Gastroesophageal sphincter (tissue), 4 donors: ENCODE results near the gene LRRC15. TPM values are rescaled to one million over a fixed set of nuclear protein-coding genes. Genes with fewer than 3 reads are reported as not detected.

Experiments used
- ATAC-seq: fragments of 150-250 bp; one replicate; pipeline ENCODE4 v1.9.1; 2016; ENCODE audit warnings: mild to moderate bottlenecking, moderate library complexity
- H3K27ac ChIP-seq, 4 donors: fragments of 200-600 bp; sonication (generic) in 3 of 4; 1 replicate in 3 of 4; 2 replicates in 1 of 4; pipeline ENCODE4 v1.5.1; 2016 to 2019
- H3K27me3 ChIP-seq: fragments of 200-600 bp; sonication (generic); one replicate; pipeline ENCODE4 v1.5.1; 2019
- H3K36me3 ChIP-seq, 2 donors: fragments of 200-600 bp; sonication (generic); one replicate each; pipeline ENCODE4 v1.5.1; 2019; ENCODE audit warnings: control low read depth in 1 of 2
- H3K4me1 ChIP-seq, 3 donors: fragments of 200-600 bp; sonication (generic); 1 replicate in 2 of 3; 2 replicates in 1 of 3; pipeline ENCODE4 v1.5.1; 2016 to 2019; ENCODE audit warnings: control low read depth in 2 of 3
- H3K4me3 ChIP-seq, 2 donors: fragments of 200-600 bp; sonication (generic); one replicate each; pipeline ENCODE4 v1.5.1; 2019; ENCODE audit warnings: mild to moderate bottlenecking in 1 of 2, moderate library complexity in 1 of 2
- H3K9me3 ChIP-seq, 3 donors: fragments of 200-600 bp; sonication (generic); one replicate each; pipeline ENCODE4 v1.5.1; 2017 to 2019; ENCODE audit warnings: control low read depth in 2 of 3
- EP300 ChIP-seq: sonication (generic); formaldehyde crosslinking; IDR thresholded peaks from one replicate; pipeline ENCODE4 v1.6.1; 2017; ENCODE audit warnings: antibody characterized with exemption, mild to moderate bottlenecking
- POLR2A ChIP-seq, 2 donors: fragments of 450-650 bp; IDR thresholded peaks; one replicate each; pipeline ENCODE4 v1.6.1; 2017; ENCODE audit warnings: antibody characterized with exemption in 2 of 2, mild to moderate bottlenecking in 2 of 2, moderate library complexity in 1 of 2
- POLR2AphosphoS5 ChIP-seq: sonication (generic); formaldehyde crosslinking; IDR thresholded peaks from one replicate; pipeline ENCODE4 v1.6.1; 2017; ENCODE audit warnings: antibody characterized with exemption
- WGBS, 2 donors: methylation state at CpG; one replicate each; pipeline ENCODE4 v1.1.5; 2018; ENCODE audit warnings: low coverage in 1 of 2; 5-methylcytosine and 5-hydroxymethylcytosine counted together
- total RNA-seq, 4 donors: library from RNA; depleted of rRNA; stranded (reverse); fragments of >200 nt; gene quantifications; one replicate each; pipeline ENCODE4 v1.1.0, GENCODE V29; 2016
- TF ChIP-seq, protein P1 (sequence below), 4 experiments: fragments of 200-600 bp in 2 of 4; fragments of 450-650 bp in 2 of 4; sonication (generic) in 1 of 4; IDR thresholded peaks; one replicate each; pipeline ENCODE4 v1.5.1; 2017 to 2019; ENCODE audit warnings: antibody characterized with exemption in 4 of 4, mild to moderate bottlenecking in 2 of 4, moderate library complexity in 2 of 4

The LRRC15 gene
- total RNA-seq, 4 donors from 2014 or later, result 0.42 to 0.67 (median 0.49) TPM; not detected in 1

DNA sequence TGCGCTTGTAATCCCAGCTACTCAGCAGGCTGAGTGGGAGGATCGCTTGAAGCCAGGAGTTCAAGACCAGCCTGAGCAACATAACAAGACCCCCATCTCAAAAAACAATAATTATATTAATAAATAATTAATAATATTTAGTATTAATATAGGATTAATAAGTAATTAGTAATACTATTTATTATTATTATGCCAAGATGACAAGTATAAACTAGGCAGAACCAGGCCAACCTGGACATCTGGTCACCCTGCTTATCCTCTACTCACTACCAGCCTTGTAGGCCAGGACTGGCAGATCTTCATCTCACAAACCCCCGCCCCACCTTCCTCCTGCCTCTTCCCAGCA lies 18.8 kb downstream of the LRRC15 start:
- H3K4me1 ChIP-seq, result no peaks in the 10 kb centered on the region
- 78 to 86% methylated on average over 2 to 3 of the region's 3 CpGs for WGBS, 2 donors
- no peaks in the 10 kb centered on the region for H3K9me3 ChIP-seq
- no peak for TF ChIP-seq POLR2A (IDR thresholded peaks at IDR 0.05)
- TF ChIP-seq, protein P1, sequence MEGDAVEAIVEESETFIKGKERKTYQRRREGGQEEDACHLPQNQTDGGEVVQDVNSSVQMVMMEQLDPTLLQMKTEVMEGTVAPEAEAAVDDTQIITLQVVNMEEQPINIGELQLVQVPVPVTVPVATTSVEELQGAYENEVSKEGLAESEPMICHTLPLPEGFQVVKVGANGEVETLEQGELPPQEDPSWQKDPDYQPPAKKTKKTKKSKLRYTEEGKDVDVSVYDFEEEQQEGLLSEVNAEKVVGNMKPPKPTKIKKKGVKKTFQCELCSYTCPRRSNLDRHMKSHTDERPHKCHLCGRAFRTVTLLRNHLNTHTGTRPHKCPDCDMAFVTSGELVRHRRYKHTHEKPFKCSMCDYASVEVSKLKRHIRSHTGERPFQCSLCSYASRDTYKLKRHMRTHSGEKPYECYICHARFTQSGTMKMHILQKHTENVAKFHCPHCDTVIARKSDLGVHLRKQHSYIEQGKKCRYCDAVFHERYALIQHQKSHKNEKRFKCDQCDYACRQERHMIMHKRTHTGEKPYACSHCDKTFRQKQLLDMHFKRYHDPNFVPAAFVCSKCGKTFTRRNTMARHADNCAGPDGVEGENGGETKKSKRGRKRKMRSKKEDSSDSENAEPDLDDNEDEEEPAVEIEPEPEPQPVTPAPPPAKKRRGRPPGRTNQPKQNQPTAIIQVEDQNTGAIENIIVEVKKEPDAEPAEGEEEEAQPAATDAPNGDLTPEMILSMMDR (IDR thresholded peaks at IDR 0.05), result no peak
- no peak for TF ChIP-seq EP300
- H3K27ac ChIP-seq, result no peak overlapping the region
- ATAC-seq, result no peak
- no peak overlapping the region for H3K4me3 ChIP-seq
- peaks cover 2% of the 10 kb centered on the region for H3K27me3 ChIP-seq
- H3K36me3 ChIP-seq, result no peaks in the 10 kb centered on the region

DNA sequence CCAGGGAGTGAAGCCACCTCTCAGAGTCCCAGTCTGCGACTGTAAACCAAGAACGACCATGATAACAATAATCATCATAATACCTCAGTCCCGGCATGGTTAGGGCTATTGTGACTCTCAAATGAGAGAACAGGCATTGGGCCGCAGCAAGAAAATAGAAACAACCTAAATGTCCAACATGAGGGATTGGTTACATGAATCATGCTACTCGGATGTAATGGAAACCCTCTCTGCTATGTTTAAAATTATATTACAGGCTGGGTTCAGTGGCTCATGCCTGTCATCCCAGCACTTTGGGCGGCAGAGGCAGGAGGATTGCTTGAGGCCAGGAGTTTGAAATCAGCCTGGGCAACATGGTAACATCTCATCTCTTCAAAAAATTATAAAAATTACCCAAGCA lies 21.2 kb downstream of the LRRC15 start:
- Histone ChIP-seq H3K27me3 (peaks cover 13% of the 10 kb centered on the region), H3K4me1 (no peaks in the 10 kb centered on the region), H3K36me3 (no peaks in the 10 kb centered on the region), H3K27ac (no peak overlapping the region), H3K4me3 (no peak overlapping the region), H3K9me3 (no peaks in the 10 kb centered on the region)
- no peak for ATAC-seq
- 69% methylated on average over 2 of the region's 6 CpGs; no CpG with 5 or more reads in 1 of the 2 donors for WGBS, 2 donors
- no peak for TF ChIP-seq POLR2A (IDR thresholded peaks at IDR 0.05)
- no peak for TF ChIP-seq EP300
- no peak for TF ChIP-seq POLR2AphosphoS5
- TF ChIP-seq, protein P1 (IDR thresholded peaks at IDR 0.05), result no peak

DNA sequence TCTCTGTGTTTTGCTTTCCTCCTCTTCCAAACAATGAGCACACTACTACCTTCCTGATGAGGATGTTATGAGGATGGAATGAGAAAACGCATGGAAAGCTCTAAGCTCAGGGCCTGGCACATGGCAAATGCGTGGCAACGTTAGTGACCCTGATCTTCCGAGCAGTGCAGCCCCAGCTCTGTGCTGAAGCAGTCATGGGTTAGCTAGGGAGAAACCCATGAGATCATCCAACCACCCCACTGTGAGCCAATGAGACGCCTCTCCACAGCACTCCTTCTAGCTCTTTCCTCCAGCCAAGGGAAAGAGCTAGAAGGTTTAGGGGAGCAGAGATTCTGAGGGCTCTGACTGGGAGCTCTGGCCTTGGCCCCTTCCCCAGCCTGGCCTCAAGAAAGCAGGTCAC lies 22.9 kb downstream of the LRRC15 start:
- no peak overlapping the region for H3K4me3 ChIP-seq
- no peak for TF ChIP-seq EP300
- TF ChIP-seq POLR2A (IDR thresholded peaks at IDR 0.05), result no peak
- TF ChIP-seq, protein P1 (IDR thresholded peaks at IDR 0.05), result no peak
- no peak for TF ChIP-seq POLR2AphosphoS5
- H3K27ac ChIP-seq, result no peak overlapping the region
- no peaks in the 10 kb centered on the region for H3K4me1 ChIP-seq
- H3K9me3 ChIP-seq, result no peaks in the 10 kb centered on the region
- H3K27me3 ChIP-seq, result peaks cover 21% of the 10 kb centered on the region
- no peaks in the 10 kb centered on the region for H3K36me3 ChIP-seq
- WGBS, 2 donors, result 67% methylated on average over 3 of the region's 5 CpGs; no CpG with 5 or more reads in 1 of the 2 donors
- no peak for ATAC-seq

DNA sequence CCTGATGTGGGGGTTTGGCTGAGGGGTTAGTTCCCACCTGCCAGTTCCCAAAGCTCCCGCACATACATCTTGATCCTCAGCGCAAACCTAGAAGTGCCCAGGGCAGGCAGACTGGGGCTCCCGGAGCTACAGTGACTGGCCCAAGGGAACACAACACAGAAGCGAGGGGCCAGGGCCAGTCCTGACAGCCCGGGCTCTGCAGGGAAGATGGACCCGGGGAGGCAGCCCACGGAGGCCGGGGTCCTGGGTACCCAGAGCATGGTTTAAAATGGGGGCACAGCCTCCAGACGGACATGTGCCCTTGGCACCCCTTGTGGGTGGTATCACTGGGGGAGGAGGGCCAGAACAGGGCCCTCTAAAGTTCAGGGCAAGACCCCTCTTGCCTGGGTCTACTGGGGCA lies 23.5 kb downstream of the LRRC15 start:
- peaks cover 21% of the 10 kb centered on the region for H3K27me3 ChIP-seq
- no CpG with 5 or more reads among the region's 9 CpGs for WGBS, 2 donors
- H3K36me3 ChIP-seq, result no peaks in the 10 kb centered on the region
- H3K9me3 ChIP-seq, result no peaks in the 10 kb centered on the region
- H3K4me1 ChIP-seq, result no peaks in the 10 kb centered on the region
- TF ChIP-seq POLR2A (IDR thresholded peaks at IDR 0.05) (no peak), POLR2AphosphoS5 (no peak), EP300 (no peak)
- TF ChIP-seq, protein P1 (IDR thresholded peaks at IDR 0.05), result no peak
- no peak overlapping the region for H3K4me3 ChIP-seq
- no peak for ATAC-seq
- no peak overlapping the region for H3K27ac ChIP-seq

DNA sequence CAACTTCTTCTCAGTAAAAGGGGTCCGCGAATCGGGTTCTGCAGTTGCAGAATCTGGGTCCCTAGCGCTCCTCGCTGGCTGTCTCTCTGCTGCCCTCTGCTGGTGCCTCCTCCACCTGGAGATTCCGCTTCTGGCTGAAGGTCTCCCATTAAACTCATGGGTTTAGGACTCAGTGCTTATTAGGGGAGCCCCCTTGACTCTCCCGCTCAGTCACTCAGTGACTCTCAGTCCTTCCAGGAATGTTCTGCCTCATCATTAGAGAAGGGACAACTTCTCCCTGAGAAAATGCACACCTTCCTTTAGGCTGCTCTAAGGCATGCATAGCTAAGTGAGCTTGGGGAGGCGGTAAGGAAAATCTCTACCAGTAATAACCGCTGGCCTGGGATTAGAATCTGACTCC lies 25.5 kb downstream of the LRRC15 start:
- Histone ChIP-seq H3K9me3 (no peaks in the 10 kb centered on the region), H3K4me1 (no peaks in the 10 kb centered on the region), H3K27ac (no peak overlapping the region), H3K36me3 (no peaks in the 10 kb centered on the region), H3K27me3 (peaks cover 21% of the 10 kb centered on the region), H3K4me3 (no peak overlapping the region)
- peak; percentile 75 for ATAC-seq
- TF ChIP-seq, protein P1 (IDR thresholded peaks at IDR 0.05), result peak in 3 of 4 experiments; percentile 79 to 96 (median 81)
- TF ChIP-seq POLR2AphosphoS5, result no peak
- no peak for TF ChIP-seq POLR2A (IDR thresholded peaks at IDR 0.05)
- no peak for TF ChIP-seq EP300
- WGBS, 2 donors, result 25 to 36% methylated on average over 8 to 9 of the region's 9 CpGs
